Epithelial cell of esophagus (primary cell): ENCODE measurements around the gene FAM200A.
"Not testable (repeated sequence)": the region's sequence is repeated elsewhere in the genome, so short reads cannot be mapped to it uniquely, and the experiment has no call there.

Experiments used
- DNase-seq: peaks from one replicate; pipeline ENCODE4 v3.0.0; 2010; ENCODE audit warnings: low read depth
- H3K4me3 ChIP-seq: 2 replicates; pipeline ENCODE4 v1.5.1; 2011; ENCODE audit warnings: mild to moderate bottlenecking, low read length, control low read depth
- TF ChIP-seq, protein P1 (sequence below): IDR thresholded peaks from 2 replicates; pipeline ENCODE4 v1.5.1; 2011; ENCODE audit warnings: low read depth, mild to moderate bottlenecking, low read length, control low read depth, inconsistent platforms; ENCODE audit not compliant: insufficient read depth; ENCODE audit errors: missing control alignments

The FAM200A gene

DNA sequence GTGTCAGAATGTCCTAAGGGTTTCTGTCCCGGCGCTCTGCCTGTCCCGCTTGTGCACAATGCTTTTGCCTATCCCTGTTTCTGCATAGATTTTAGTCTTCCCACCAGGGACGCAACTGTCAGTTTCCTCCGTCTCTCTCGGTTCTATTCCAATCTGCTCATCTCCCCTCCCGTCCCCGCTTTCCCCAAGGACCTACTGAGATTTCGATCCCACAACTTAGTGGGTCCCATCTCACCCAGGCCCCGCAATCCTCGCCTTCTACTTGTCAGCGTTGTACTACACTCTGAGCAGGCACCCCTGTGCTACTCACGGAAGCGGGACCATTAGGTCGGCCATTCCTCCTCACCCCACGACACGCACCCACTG, 6.0 kb upstream of the FAM200A start:
- peak overlapping the region; percentile 73 for H3K4me3 ChIP-seq
- peak; percentile 22 for DNase-seq
- TF ChIP-seq, protein P1, sequence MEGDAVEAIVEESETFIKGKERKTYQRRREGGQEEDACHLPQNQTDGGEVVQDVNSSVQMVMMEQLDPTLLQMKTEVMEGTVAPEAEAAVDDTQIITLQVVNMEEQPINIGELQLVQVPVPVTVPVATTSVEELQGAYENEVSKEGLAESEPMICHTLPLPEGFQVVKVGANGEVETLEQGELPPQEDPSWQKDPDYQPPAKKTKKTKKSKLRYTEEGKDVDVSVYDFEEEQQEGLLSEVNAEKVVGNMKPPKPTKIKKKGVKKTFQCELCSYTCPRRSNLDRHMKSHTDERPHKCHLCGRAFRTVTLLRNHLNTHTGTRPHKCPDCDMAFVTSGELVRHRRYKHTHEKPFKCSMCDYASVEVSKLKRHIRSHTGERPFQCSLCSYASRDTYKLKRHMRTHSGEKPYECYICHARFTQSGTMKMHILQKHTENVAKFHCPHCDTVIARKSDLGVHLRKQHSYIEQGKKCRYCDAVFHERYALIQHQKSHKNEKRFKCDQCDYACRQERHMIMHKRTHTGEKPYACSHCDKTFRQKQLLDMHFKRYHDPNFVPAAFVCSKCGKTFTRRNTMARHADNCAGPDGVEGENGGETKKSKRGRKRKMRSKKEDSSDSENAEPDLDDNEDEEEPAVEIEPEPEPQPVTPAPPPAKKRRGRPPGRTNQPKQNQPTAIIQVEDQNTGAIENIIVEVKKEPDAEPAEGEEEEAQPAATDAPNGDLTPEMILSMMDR = no peak

GRCh38 chr7:99557196-99557607, 5.3 kb upstream of the FAM200A start:
- DNase-seq = no peak
- TF ChIP-seq, protein P1 = no peak
- peak overlapping the region; percentile 73 for H3K4me3 ChIP-seq

DNA sequence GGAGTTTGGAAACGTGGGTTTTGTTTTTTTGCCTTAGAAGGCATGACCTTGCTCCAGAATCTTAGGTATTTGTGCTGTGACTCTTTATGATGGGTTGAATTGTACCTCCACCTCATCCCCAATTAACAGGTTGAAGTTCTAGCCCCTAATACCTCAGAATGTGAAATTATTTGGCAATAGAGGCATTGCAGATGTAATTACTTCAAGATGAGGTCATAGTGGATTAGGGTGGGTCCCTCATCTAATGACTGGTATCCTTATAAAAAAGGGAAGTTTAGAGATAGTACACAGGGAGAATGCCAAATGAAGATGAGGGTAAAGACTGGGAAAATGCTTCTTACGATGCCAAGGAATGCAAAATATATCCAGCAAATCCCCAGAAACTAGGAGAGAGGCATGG, 3.0 kb upstream of the FAM200A start:
- DNase-seq = no peak

GRCh38 chr7:99553039-99553438, 1.1 kb upstream of the FAM200A start:
- no peak overlapping the region for H3K4me3 ChIP-seq
- no peak for DNase-seq

More for the DNA sequence above, 3.0 kb upstream of the FAM200A start:
- TF ChIP-seq, protein P1 = no peak
- no peak overlapping the region for H3K4me3 ChIP-seq

DNA sequence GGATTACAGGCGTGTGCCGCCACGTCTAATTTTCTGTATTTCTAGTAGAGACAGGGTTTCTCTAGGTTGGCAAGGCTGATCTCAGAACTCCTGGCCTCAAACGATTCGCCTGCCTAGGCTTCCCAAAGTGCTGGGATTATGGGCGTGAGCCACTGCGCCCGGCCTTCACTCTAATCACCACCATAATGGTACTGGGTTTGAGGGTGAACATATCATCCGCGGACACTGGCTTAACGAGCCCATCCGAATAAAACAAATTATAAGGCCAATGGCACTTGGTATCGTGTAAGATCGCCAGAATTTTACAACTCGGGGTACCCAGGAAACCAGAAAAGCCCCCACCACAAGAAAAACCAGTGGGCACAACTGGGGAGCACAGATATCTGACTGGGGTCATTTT, 580 bp downstream of the FAM200A start:
- peak; percentile 11 for DNase-seq
- peak overlapping the region; percentile 98 for H3K4me3 ChIP-seq
- TF ChIP-seq, protein P1 = no peak

More at GRCh38 chr7:99553039-99553438, 1.1 kb upstream of the FAM200A start:
- TF ChIP-seq, protein P1 = no peak

- H3K4me3 ChIP-seq, DNase-seq: not testable (repeated sequence)
Observed at GRCh38 chr7:99549545-99549944, 2.4 kb downstream of the FAM200A start.

GRCh38 chr7:99545308-99545707, 6.6 kb downstream of the FAM200A start:
- not testable (repeated sequence) for H3K4me3 ChIP-seq, DNase-seq

DNA sequence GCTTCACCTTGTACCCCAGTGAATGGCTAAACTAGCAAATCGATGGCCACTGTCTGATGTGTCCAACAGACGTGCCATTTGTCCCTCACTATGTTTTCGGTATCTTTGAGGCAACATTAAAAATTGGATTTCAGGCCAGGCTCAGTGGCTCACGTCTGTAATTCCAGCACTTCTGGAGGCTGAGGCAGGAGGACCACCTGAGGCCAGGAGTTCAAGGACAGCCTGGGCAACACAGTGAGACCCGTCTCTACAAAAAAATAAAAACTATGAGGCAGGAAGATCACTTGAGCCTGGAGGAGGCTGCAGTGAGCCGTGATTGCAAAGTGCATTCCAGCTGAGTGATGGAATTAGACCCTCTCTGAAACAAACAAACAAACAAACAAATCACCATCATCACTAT, 8.0 kb downstream of the FAM200A start:
- TF ChIP-seq, protein P1 = no peak
- DNase-seq = no peak
- no peak overlapping the region for H3K4me3 ChIP-seq
